BE2C (cell line): Measurements from ENCODE around the gene CDR2.

ENCODE experiments used
- DNase-seq: peaks from one replicate; pipeline ENCODE4 v3.0.0-alpha.2; 2020
- H3K27me3 ChIP-seq: fragments of 250-450 bp; sonication (Bioruptor Pico); 2 replicates; pipeline ENCODE4 v1.5.1; 2020; ENCODE audit warnings: mild to moderate bottlenecking
- H3K36me3 ChIP-seq: fragments of 250-450 bp; sonication (Bioruptor Pico); 2 replicates; pipeline ENCODE4 v1.5.1; 2020; ENCODE audit warnings: mild to moderate bottlenecking
- H3K4me1 ChIP-seq: fragments of 250-450 bp; sonication (Bioruptor Pico); 2 replicates; pipeline ENCODE4 v1.5.1; 2020
- H3K4me3 ChIP-seq: 2 replicates; pipeline ENCODE4 v1.5.1; 2011; ENCODE audit warnings: low read depth, low read length
- H3K9me3 ChIP-seq: fragments of 250-450 bp; sonication (Bioruptor Pico); 2 replicates; pipeline ENCODE4 v1.5.1; 2020
- TF ChIP-seq, protein P1 (sequence below): IDR thresholded peaks from 2 replicates; pipeline ENCODE4 v1.5.1; 2012; ENCODE audit warnings: mild to moderate bottlenecking, low read depth, low read length

Gene CDR2

GRCh38 chr16:22324787-22325597 lies 49.4 kb downstream of the CDR2 start:
- Histone ChIP-seq H3K9me3 (no peaks in the 10 kb centered on the region), H3K4me3 (no peak overlapping the region), H3K27me3 (no peaks in the 10 kb centered on the region), H3K4me1 (no peaks in the 10 kb centered on the region), H3K36me3 (peaks cover 46% of the 10 kb centered on the region)
- no peak for DNase-seq
- TF ChIP-seq, protein P1, sequence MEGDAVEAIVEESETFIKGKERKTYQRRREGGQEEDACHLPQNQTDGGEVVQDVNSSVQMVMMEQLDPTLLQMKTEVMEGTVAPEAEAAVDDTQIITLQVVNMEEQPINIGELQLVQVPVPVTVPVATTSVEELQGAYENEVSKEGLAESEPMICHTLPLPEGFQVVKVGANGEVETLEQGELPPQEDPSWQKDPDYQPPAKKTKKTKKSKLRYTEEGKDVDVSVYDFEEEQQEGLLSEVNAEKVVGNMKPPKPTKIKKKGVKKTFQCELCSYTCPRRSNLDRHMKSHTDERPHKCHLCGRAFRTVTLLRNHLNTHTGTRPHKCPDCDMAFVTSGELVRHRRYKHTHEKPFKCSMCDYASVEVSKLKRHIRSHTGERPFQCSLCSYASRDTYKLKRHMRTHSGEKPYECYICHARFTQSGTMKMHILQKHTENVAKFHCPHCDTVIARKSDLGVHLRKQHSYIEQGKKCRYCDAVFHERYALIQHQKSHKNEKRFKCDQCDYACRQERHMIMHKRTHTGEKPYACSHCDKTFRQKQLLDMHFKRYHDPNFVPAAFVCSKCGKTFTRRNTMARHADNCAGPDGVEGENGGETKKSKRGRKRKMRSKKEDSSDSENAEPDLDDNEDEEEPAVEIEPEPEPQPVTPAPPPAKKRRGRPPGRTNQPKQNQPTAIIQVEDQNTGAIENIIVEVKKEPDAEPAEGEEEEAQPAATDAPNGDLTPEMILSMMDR = no peak

GRCh38 chr16:22323959-22324786 lies 50.2 kb downstream of the CDR2 start:
- Histone ChIP-seq H3K27me3 (no peaks in the 10 kb centered on the region), H3K4me3 (no peak overlapping the region), H3K4me1 (no peaks in the 10 kb centered on the region), H3K36me3 (peaks cover 46% of the 10 kb centered on the region), H3K9me3 (no peaks in the 10 kb centered on the region)
- no peak for DNase-seq
- TF ChIP-seq, protein P1 = no peak

DNA sequence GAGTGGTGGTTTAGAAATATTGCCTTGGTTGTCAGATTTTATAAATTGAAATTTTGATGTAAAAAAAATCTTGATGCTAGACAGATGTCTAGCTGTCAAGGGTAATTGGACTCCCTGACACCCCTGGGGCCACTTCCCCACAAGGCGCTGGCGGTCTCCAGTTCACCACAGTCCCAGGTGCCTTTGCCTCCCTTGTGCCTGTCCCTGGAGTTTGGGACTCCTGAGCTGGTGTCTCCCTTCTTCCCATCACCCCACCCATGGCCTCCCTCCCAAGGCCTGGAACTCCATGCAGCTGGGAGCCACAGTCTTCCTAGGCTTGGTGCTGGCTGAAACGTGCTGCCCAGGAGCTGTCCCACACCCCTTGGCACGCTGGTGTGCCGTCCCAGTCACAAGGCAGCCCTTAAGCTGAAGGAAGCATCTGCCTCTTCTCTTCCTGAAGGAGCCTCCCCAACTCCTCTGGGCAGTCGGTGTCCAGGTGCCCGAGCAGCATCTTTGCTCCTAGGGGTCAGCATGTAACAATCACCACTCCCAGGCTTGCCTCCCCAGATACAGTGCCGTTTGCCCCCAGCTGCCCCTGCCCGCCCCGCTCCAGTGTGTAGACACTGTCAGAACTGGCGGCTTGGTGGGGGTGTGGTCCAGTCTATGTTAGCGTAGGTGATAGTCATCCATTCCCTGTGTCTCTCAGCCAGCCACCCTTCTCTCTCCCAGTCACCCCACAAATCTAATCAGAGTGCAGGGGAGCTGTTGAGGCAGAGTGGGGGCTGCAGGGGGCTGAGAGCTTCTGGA lies 51.1 kb downstream of the CDR2 start:
- Histone ChIP-seq H3K9me3 (no peaks in the 10 kb centered on the region), H3K4me3 (no peak overlapping the region), H3K4me1 (no peaks in the 10 kb centered on the region), H3K36me3 (peaks cover 52% of the 10 kb centered on the region), H3K27me3 (no peaks in the 10 kb centered on the region)
- TF ChIP-seq, protein P1 = no peak
- DNase-seq = no peak

GRCh38 chr16:22322741-22323140 lies 51.7 kb downstream of the CDR2 start:
- no peak for DNase-seq
- TF ChIP-seq, protein P1 = no peak
- Histone ChIP-seq H3K4me3 (no peak overlapping the region), H3K4me1 (no peaks in the 10 kb centered on the region), H3K9me3 (no peaks in the 10 kb centered on the region), H3K27me3 (no peaks in the 10 kb centered on the region), H3K36me3 (peaks cover 55% of the 10 kb centered on the region)

- peaks cover 50% of the 10 kb centered on the region for H3K36me3 ChIP-seq
- no peak for DNase-seq
Measured at GRCh38 chr16:22322021-22322471, 52.4 kb downstream of the CDR2 start.

More at GRCh38 chr16:22322021-22322471, 52.4 kb downstream of the CDR2 start:
- no peaks in the 10 kb centered on the region for H3K4me1 ChIP-seq
- H3K27me3 ChIP-seq = no peaks in the 10 kb centered on the region
- no peaks in the 10 kb centered on the region for H3K9me3 ChIP-seq
- H3K4me3 ChIP-seq = no peak overlapping the region
- TF ChIP-seq, protein P1 = no peak
